ENCODE measurements around the gene BABAM1.

The BABAM1 gene

DNA sequence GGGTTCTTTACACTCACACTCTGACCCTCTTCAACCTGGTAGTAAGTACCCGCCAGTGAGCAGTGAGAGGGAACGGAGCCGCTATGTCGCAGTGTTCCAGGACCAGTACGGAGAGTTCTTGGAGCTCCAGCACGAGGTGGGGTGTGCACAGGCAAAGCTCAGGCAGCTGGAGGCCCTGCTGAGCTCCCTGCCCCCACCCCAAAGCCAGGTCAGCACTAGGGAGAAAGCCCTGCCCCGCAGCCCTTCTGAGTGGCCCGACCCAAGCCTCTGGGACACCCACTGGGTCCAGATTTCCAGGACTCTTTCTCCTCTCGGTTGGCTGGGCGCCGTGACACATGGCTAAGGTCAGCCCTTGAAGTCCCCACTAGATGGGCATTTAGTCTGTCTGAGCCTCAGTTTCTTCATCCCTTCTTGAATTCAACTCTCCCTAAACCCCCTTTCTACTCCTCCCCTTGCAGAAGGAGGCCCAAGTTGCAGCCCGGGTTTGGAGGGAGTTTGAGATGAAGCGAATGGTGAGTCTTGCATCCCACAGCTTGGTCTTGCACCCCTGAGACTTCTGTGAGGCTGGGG is 39.4 kb upstream of the BABAM1 start:
- H4K8ac ChIP-seq (ENCODE audit: low read depth, low read length) = no peak overlapping the region
- no peak overlapping the region for H2BK120ac ChIP-seq (ENCODE audit: low read depth, low read length)
- no peak for DNase-seq
- no peak overlapping the region for H2BK15ac ChIP-seq (replicated peaks; ENCODE audit: low read depth)
- peaks cover 8% of the 10 kb centered on the region for H3K79me1 ChIP-seq (ENCODE audit: low read length)
- peak overlapping the region; percentile 25 for H3K56ac ChIP-seq (ENCODE audit: low read length)
- H3K27ac ChIP-seq (ENCODE audit: low read depth, low read length) = no peak overlapping the region
- H2AK5ac ChIP-seq (ENCODE audit: low read length) = no peak overlapping the region
- no peak overlapping the region for H3K23ac ChIP-seq (ENCODE audit: low read length)
- no peak overlapping the region for H4K5ac ChIP-seq (ENCODE audit: low read length)
- H3K4me3 ChIP-seq (ENCODE audit: low read length) = no peak overlapping the region
- no peaks in the 10 kb centered on the region for H3K27me3 ChIP-seq (ENCODE audit: insufficient read depth, low read length, poor library complexity)
- H3K9ac ChIP-seq (ENCODE audit: low read length) = peak overlapping the region; percentile 40
- H3K4me2 ChIP-seq (ENCODE audit: low read length) = no peak overlapping the region
- no peaks in the 10 kb centered on the region for H3K4me1 ChIP-seq (ENCODE audit: control insufficient read depth, low read depth, low read length)
- no peak overlapping the region for H3K4ac ChIP-seq (ENCODE audit: low read depth, low read length)
- H3K36me3 ChIP-seq (ENCODE audit: control insufficient read depth, insufficient read depth, low read length) = peaks cover 13% of the 10 kb centered on the region
- peaks cover 3% of the 10 kb centered on the region for H3K79me2 ChIP-seq (ENCODE audit: control insufficient read depth, insufficient read depth, low read length)
- no peak overlapping the region for H3K18ac ChIP-seq (ENCODE audit: low read length)
- no peak overlapping the region for H2BK5ac ChIP-seq (ENCODE audit: low read length)
- no CpG with 5 or more reads among the region's 13 CpGs for WGBS (ENCODE audit: extremely low coverage, insufficient coverage, low lambda C conversion rate)

DNA sequence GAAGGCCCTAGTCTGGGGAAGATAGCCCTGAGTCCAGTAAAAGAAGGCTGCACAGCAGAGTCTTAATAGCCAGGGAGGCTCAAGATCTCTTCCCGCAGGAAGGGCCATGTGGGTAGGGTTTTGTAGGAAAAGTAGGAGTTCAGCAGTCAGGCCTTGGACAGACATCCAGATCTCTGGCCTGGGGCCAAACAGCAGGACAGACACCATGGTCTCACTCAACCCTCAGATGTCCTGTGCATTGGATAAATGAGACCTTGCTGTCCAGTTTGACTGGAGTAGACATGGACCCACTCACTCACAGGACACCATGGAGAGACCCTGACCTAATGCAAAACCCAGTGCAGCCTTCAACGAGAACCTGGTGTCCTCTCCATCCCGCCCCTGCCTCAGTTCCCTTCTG is 37.4 kb upstream of the BABAM1 start:
- no peak overlapping the region for H3K4me2 ChIP-seq (ENCODE audit: low read length)
- peaks cover 17% of the 10 kb centered on the region for H3K79me2 ChIP-seq (ENCODE audit: control insufficient read depth, insufficient read depth, low read length)
- H2AK5ac ChIP-seq (ENCODE audit: low read length) = no peak overlapping the region
- no peak overlapping the region for H3K4ac ChIP-seq (ENCODE audit: low read depth, low read length)
- H2BK5ac ChIP-seq (ENCODE audit: low read length) = no peak overlapping the region
- H3K36me3 ChIP-seq (ENCODE audit: control insufficient read depth, insufficient read depth, low read length) = peaks cover 13% of the 10 kb centered on the region
- H3K9ac ChIP-seq (ENCODE audit: low read length) = no peak overlapping the region
- H3K18ac ChIP-seq (ENCODE audit: low read length) = no peak overlapping the region
- no peak overlapping the region for H2BK120ac ChIP-seq (ENCODE audit: low read depth, low read length)
- DNase-seq = no peak
- H3K4me1 ChIP-seq (ENCODE audit: control insufficient read depth, low read depth, low read length) = peaks cover 3% of the 10 kb centered on the region
- no peak overlapping the region for H3K56ac ChIP-seq (ENCODE audit: low read length)
- H3K4me3 ChIP-seq (ENCODE audit: low read length) = no peak overlapping the region
- no peak overlapping the region for H3K27ac ChIP-seq (ENCODE audit: low read depth, low read length)
- no peaks in the 10 kb centered on the region for H3K27me3 ChIP-seq (ENCODE audit: insufficient read depth, low read length, poor library complexity)
- no CpG with 5 or more reads among the region's 3 CpGs for WGBS (ENCODE audit: extremely low coverage, insufficient coverage, low lambda C conversion rate)
- H4K8ac ChIP-seq (ENCODE audit: low read depth, low read length) = no peak overlapping the region
- H3K23ac ChIP-seq (ENCODE audit: low read length) = no peak overlapping the region
- H3K79me1 ChIP-seq (ENCODE audit: low read length) = peaks cover 14% of the 10 kb centered on the region
- no peak overlapping the region for H4K5ac ChIP-seq (ENCODE audit: low read length)
- H2BK15ac ChIP-seq (replicated peaks; ENCODE audit: low read depth) = no peak overlapping the region

DNA sequence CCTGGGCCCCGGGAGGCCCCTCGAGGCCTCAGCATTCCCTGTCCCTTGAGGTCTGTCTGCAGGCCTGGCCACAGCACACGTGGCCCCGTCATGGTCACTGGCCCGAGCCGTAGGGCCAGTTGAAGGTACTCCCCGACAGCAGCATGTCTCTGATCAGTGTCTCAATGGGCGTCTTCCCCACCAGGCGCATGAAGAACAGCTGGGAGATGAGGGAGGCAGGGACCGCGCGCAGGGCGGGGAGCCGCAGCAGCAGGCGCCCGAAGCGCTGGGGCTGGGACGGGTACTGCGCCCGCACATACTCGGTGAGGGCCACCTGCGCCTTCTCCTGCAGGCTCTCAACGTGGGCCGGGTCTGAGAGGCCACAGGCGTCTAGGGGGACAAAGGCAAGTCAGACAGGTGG is 35.0 kb upstream of the BABAM1 start:
- H3K27me3 ChIP-seq (ENCODE audit: insufficient read depth, low read length, poor library complexity) = no peaks in the 10 kb centered on the region
- peaks cover 13% of the 10 kb centered on the region for H3K36me3 ChIP-seq (ENCODE audit: control insufficient read depth, insufficient read depth, low read length)

DNA sequence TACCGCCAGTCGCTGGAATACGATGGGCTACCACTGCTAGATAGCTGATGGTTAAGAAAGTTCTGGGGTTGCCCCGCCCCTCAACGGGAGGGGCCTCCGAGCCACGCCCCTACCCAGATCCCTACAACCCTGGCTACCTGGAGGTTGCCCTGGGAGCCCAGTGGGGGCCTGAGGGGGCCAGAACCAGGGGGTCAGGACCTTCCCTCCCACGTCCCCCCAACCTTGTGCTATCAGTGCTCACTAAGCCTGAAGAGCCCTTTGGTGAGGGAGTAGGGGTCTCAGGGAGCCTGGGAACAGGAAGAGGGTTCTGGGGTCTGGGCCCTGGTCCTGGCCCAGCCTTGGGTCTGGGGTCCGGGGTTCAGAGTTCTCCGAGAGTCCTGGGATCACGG is 32.3 kb upstream of the BABAM1 start:
- Histone ChIP-seq H3K27ac (ENCODE audit: low read depth, low read length) (peak overlapping the region; percentile 97), H3K56ac (ENCODE audit: low read length) (peak overlapping the region; percentile 97), H2AK5ac (ENCODE audit: low read length) (peak overlapping the region; percentile 92), H3K23ac (ENCODE audit: low read length) (no peak overlapping the region), H4K5ac (ENCODE audit: low read length) (no peak overlapping the region), H3K79me1 (ENCODE audit: low read length) (peaks cover 17% of the 10 kb centered on the region), H3K36me3 (ENCODE audit: control insufficient read depth, insufficient read depth, low read length) (peaks cover 12% of the 10 kb centered on the region), H3K4me3 (ENCODE audit: low read length) (peak overlapping the region; percentile 80), H2BK5ac (ENCODE audit: low read length) (peak overlapping the region; percentile 63), H3K4ac (ENCODE audit: low read depth, low read length) (peak overlapping the region; percentile 88), H3K18ac (ENCODE audit: low read length) (peak overlapping the region; percentile 94), H4K8ac (ENCODE audit: low read depth, low read length) (no peak overlapping the region), H3K27me3 (ENCODE audit: insufficient read depth, low read length, poor library complexity) (no peaks in the 10 kb centered on the region), H3K4me2 (ENCODE audit: low read length) (peak overlapping the region; percentile 99), H2BK15ac (replicated peaks; ENCODE audit: low read depth) (no peak overlapping the region), H3K79me2 (ENCODE audit: control insufficient read depth, insufficient read depth, low read length) (peaks cover 22% of the 10 kb centered on the region), H2BK120ac (ENCODE audit: low read depth, low read length) (no peak overlapping the region), H3K9ac (ENCODE audit: low read length) (peak overlapping the region; percentile 95), H3K4me1 (ENCODE audit: control insufficient read depth, low read depth, low read length) (peaks cover 6% of the 10 kb centered on the region)
- peak; percentile 77 for DNase-seq
- WGBS (ENCODE audit: extremely low coverage, insufficient coverage, low lambda C conversion rate) = no CpG with 5 or more reads among the region's 11 CpGs

More for the DNA sequence above, 35.0 kb upstream of the BABAM1 start:
- Histone ChIP-seq H3K4me2 (ENCODE audit: low read length) (no peak overlapping the region), H2AK5ac (ENCODE audit: low read length) (no peak overlapping the region), H4K8ac (ENCODE audit: low read depth, low read length) (no peak overlapping the region), H4K5ac (ENCODE audit: low read length) (no peak overlapping the region), H3K23ac (ENCODE audit: low read length) (no peak overlapping the region), H3K27ac (ENCODE audit: low read depth, low read length) (no peak overlapping the region), H3K4ac (ENCODE audit: low read depth, low read length) (no peak overlapping the region), H2BK5ac (ENCODE audit: low read length) (no peak overlapping the region), H2BK120ac (ENCODE audit: low read depth, low read length) (no peak overlapping the region), H3K4me3 (ENCODE audit: low read length) (no peak overlapping the region), H3K4me1 (ENCODE audit: control insufficient read depth, low read depth, low read length) (peaks cover 6% of the 10 kb centered on the region), H3K9ac (ENCODE audit: low read length) (no peak overlapping the region), H3K79me1 (ENCODE audit: low read length) (peaks cover 16% of the 10 kb centered on the region), H3K56ac (ENCODE audit: low read length) (no peak overlapping the region), H3K18ac (ENCODE audit: low read length) (no peak overlapping the region), H2BK15ac (replicated peaks; ENCODE audit: low read depth) (no peak overlapping the region), H3K79me2 (ENCODE audit: control insufficient read depth, insufficient read depth, low read length) (peaks cover 22% of the 10 kb centered on the region)
- DNase-seq = no peak
- WGBS (ENCODE audit: extremely low coverage, insufficient coverage, low lambda C conversion rate) = no CpG with 5 or more reads among the region's 25 CpGs

DNA sequence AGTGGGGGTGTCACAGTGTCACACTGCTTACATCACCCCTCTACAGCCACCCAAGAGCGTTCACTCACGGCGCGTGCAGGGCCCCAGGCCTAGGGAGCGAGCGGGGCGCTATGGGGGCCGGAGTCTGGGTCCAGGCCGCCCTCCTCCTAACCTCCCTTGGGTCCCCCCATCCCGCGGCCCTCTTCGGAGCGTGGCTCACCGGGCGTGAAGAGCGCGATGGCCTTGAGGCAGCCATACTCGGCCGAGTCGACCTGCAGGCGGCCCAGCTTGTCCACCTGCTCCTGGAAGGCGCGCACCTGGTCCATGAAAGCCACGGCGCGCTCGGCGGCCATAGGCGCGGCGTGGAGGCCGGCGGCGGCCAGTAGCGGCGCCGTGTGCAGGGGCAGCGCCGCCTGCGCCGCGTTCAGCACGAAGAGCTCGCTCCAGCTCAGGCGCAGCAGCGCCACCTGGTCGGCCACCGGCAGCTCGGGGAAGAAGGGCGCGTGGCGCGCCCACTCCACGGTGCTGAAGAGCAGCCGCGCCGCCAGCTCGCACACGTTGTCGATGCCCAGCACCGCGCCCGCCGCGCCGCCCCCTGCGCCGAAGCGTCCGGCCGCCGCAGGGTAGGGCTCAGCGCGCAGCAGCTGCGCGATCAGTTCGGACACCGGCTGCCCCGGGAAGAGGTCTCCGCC is 31.8 kb upstream of the BABAM1 start:
- Histone ChIP-seq H2BK120ac (ENCODE audit: low read depth, low read length) (peak overlapping the region; percentile 31), H4K5ac (ENCODE audit: low read length) (no peak overlapping the region), H3K79me1 (ENCODE audit: low read length) (peaks cover 17% of the 10 kb centered on the region), H3K4me3 (ENCODE audit: low read length) (peak overlapping the region; percentile 80), H3K4me1 (ENCODE audit: control insufficient read depth, low read depth, low read length) (peaks cover 6% of the 10 kb centered on the region), H3K9ac (ENCODE audit: low read length) (peak overlapping the region; percentile 95), H4K8ac (ENCODE audit: low read depth, low read length) (no peak overlapping the region), H3K18ac (ENCODE audit: low read length) (peak overlapping the region; percentile 94), H3K36me3 (ENCODE audit: control insufficient read depth, insufficient read depth, low read length) (peaks cover 10% of the 10 kb centered on the region), H3K4ac (ENCODE audit: low read depth, low read length) (peak overlapping the region; percentile 88), H2AK5ac (ENCODE audit: low read length) (peak overlapping the region; percentile 92), H3K4me2 (ENCODE audit: low read length) (peak overlapping the region; percentile 99), H3K27me3 (ENCODE audit: insufficient read depth, low read length, poor library complexity) (no peaks in the 10 kb centered on the region), H3K27ac (ENCODE audit: low read depth, low read length) (peak overlapping the region; percentile 97), H3K56ac (ENCODE audit: low read length) (peak overlapping the region; percentile 97), H2BK5ac (ENCODE audit: low read length) (peak overlapping the region; percentile 85), H3K79me2 (ENCODE audit: control insufficient read depth, insufficient read depth, low read length) (peaks cover 22% of the 10 kb centered on the region), H2BK15ac (replicated peaks; ENCODE audit: low read depth) (no peak overlapping the region), H3K23ac (ENCODE audit: low read length) (peak overlapping the region; percentile 98)
- DNase-seq = peak; percentile 78
- WGBS (ENCODE audit: extremely low coverage, insufficient coverage, low lambda C conversion rate) = no CpG with 5 or more reads among the region's 80 CpGs
